HG03354 (cell line): Measurements from ENCODE around the gene CREBL2.

Experiments used
- ATAC-seq: cut with Tn5 transposase; IDR thresholded peaks from one replicate; pipeline ENCODE4 v1.9.1; 2021; ENCODE audit warnings: mild to moderate bottlenecking; ENCODE audit not compliant: unreplicated experiment, poor library complexity, severe bottlenecking

CREBL2 gene

DNA sequence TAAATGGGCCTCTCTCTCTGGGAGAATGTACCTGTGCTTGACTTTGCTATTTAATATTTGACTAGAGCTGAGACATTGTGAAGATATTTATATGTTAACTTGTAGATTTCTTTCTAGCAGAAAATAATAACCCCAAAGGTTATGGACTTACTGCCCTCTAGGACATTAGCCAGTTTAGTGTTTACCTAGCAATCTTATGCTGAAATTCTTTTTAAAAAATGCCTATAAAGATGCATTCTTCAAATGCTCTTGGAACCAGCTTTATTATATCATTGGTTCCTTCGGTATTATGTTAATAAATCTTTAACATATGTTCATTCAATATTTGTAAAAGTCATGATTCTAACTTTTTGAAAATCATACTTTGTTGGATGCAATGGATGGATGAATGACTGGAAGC is 56.3 kb downstream of the CREBL2 start:
- no peak for ATAC-seq

DNA sequence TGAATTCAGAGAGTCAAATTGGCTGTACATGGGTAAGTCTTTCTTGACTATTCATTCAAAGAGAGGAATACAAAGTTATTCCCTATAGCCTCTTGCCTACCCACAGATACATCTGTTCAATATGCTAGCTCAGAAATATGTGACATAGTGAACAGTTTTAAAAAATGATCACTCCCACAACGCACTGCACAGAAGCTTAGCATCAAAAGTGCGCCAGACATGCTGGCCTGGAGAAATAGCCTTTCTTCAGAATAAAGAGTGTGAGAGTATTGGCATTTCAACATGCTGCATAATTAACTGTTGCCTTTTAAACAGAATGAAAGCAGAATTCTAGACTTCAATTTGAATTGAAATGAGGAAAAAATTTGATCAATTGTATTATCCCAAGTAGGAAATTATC is 57.3 kb downstream of the CREBL2 start:
- no peak for ATAC-seq

DNA sequence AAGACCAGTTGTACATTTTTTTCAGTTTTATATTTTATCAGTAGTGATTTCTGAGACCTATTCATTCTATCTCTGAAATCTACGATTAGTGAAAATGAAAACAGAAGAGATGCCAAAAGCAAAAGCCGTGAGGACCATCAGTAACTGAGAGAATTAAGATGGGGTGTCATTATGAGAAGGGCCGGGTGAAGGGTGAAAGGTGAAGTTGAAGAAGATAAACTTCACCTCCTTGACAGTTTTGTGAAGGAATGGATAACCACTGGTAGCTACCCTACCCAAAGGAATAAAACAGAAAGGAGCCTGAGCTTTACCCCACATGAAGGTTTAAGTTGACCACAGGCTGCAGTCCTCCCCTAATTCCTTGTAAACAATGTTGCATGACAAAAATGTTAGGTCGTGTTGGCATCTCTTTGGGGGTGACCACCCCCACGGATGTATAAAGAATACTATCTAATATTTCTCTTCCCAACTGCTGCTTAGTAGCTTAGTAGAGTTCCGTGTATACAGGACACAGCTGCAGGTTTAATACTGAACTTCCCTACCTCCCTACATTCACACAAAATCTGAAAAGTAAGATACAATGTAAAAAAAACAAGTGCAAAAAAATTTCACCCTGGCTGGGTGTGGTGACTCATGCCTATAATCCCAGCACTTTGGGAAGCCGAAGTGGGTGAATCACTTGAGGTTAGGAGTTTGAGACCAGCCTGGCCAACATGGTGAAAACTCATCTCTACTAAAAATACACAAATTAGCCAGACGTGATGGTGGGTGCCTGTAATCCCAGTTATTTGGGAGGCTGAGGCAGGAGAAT is 60.4 kb downstream of the CREBL2 start:
- ATAC-seq = no peak

DNA sequence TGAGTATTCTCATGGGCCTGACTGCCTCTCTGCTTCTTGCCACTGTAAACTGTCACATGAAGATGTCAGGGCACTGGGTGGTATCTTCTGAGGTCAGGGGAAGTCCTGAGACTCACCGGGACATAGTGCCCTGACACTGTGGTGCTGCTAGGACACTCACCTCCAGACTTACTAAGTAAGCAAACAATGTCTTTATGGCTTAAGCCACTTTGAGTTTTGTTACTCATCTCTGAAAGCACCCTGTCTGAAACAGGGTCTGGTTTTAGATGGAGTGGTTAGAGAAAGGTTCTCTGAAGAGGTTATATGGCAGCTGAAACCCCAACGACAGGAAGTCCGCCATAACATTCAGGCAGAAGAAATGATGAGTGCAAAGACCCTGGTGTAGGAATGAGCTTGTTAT is 61.6 kb downstream of the CREBL2 start:
- peak; percentile 64 for ATAC-seq

DNA sequence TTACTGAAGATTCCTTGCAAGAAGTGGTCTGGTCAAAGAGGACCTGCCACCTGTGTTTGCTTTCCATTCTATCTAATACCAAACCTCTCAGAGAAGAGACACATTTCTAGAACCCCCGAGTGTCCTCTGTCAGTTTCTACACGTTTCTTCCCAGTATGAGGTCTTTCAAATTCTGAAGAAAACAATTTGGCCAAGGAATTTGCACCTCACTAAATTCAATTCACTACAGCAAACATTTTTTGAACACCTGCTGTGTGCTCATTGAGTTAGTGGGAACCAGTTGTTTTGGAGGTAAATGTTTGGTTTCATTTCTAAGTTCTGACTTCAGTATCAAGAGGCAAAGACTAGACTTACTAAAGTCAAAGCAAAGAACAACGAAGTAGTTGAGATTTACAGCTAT is 64.9 kb downstream of the CREBL2 start:
- no peak for ATAC-seq

DNA sequence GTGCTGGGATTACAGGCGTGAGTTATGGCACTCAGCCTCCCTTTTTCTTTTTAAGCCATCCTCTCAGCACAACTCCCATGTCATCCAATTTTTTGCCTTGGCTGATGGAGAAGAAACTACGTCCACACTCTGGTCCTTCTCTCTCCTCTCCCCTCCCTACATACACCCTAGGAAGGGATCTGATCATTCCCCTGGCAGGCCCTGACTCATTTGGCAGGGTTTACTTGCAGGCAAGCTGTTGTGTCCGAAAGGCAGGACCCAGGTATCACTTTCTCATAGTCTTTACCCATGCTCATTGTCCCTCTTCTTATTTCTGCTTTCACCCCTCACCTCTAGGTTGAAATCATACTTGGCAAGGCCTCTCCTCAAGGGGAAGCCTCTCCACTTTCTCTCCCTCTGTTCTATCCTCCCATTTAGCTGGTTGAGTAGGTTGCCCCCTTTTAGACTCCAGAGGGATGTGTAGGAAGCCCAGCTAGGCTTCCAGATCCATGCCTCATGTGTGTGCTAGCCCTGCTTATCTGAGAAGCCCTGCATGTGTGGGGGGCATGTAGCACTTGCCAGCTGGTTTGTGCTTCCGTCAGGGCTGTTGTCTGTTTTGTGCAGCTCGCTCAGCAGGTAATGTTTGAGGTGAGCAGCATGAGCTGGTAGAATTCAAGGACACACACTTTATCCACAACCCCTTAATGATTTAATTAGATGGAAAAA is 69.5 kb downstream of the CREBL2 start:
- ATAC-seq = no peak

DNA sequence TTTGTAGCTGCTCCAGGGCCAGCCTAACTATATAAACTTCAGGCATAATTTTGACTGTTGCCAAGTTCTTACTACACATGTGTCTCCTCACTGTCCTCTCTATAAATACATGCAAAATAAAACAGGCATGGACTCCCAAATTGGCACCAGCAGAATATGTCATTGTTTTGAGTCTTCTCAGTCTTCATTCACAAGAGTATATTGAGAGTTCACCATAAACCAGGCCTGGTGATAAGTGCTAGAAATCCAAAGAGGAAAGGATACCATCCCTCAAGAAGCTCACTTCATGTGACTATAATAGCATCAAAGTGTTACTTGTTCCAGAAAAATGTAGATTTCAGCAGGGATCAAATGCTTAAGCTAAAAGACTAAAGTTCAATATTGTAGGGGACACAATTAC is 70.6 kb downstream of the CREBL2 start:
- ATAC-seq = no peak

DNA sequence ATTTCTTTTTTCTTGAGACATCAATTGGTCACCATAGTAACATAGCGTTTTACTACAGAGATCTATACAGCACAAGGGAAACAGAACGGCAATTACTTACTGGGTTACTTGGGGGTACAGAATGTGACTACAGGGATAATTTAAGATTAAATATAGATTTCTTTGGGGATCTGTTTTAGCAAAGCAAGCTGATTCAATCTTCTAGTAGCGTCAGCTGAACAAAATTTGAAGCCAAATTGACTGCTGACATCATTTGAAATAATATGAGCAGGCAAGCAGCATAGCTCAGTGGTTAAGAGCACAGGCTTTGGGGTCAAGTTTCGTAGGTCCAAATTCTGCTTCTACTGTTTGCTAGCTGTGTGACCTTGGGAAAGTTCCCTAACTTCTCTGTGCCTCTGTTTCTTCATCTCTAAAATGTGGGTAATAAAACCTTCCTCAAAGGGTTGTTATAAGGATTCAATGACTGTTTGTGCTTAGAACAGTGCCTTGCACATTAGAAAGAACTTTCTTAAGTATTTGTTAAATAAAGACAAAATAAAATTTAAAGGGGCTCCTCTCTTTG is 71.5 kb downstream of the CREBL2 start:
- no peak for ATAC-seq

DNA sequence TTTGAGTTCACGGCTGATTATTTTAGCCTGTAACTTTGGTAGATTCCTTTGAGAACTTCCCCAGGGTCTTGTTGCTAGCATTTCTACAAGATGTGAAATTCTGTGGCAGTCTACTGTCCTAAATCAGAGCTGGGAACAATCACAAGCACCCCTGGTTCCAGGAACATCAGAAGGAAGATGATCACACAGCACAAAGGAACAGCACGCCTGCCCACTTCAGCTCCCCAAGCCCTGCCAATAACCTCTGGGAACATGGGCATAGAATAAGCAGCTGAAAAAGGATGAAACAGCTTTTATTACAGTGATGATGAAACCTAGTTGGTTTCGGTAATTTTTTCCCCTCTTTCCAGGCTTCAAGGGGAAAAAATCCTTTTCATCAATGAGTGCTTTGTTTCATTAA is 72.0 kb downstream of the CREBL2 start:
- no peak for ATAC-seq

DNA sequence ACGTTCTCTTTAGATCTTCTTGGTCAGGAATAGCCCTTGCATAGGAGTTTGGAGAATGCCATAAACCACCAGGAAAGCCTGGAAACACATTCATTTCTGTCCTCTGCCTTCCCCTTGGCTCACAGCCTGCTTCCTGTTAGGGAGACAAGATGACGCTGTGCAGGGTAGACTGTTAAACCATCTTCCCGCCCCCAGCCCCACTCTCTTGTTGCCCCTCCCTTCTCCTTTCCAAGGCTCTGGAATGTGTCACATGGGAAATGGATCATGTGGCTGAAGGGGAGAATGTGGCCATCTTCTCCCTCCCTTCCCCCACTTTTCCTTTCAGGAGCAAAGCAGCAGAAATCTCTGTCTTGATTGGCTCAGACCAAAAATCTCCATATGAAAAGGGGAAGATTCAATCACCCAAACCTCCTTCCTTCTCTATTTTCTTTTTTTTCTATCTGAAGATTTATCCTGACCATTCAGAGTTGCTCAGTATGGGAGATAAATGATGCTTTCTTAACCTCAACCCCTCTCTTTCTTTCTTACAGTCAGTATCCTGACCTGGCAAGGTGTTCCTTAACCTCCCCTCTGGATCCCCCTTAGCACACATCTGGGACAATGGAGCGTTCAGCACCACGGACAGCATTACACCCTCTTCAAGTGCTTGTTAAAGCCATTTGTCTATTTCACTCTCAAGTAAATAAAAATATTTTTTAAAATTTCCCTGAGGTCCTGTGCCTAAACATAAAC is 72.9 kb downstream of the CREBL2 start:
- ATAC-seq = no peak

DNA sequence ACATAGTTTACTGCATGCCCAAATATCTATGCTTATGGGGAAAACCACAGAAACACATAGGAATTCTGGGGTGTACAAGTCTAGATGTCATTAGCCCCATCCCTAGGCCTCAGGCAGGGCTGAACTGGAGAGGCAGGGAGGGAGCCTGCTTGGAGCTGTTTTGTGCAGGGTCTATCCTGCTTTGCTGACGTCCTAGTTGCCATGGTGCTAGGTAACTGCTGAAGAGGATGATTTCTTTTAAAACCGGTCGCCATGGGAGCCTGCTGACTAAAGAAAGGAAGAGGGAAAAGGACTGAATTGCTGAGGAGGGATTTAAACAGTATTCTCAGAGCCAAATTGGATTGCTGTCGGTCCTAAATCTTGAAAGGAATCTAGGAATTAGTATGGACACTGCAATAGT is 73.6 kb downstream of the CREBL2 start:
- no peak for ATAC-seq

DNA sequence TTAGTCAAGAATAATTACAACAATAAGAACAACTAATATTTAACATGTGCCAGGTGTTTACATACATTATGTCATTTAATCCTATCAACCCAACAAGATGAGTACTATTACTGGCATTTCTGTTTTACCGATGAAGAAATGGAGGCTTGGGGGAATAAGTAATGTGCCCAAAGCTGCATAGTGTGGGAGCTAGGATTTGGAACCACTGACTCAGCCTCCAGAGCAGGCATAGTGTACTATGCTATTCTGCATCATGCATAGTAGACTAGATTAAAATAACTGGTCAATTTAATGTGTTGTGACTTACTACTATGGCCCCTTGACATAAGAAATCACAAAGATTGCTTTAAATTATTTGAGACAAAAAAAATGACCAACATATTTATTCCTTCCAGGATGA is 74.8 kb downstream of the CREBL2 start:
- no peak for ATAC-seq

DNA sequence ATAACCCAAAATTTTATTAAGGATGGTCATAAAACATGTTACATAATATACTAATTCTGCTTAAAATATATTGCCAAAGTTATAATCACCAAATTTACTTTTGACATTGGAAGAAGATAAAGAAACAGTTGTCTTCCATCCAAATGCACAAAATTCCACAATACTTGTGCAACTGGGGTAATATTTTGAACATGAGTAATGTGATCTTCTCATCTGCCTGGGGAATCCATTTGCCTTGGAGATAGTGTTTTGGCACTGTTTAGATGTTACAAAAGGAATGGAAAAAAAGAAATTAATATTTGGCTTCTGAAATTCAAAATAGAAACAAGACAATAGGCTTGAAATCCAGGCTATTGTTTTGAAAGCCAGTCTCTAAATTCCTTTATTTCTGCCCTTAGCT is 75.2 kb downstream of the CREBL2 start:
- ATAC-seq = no peak

DNA sequence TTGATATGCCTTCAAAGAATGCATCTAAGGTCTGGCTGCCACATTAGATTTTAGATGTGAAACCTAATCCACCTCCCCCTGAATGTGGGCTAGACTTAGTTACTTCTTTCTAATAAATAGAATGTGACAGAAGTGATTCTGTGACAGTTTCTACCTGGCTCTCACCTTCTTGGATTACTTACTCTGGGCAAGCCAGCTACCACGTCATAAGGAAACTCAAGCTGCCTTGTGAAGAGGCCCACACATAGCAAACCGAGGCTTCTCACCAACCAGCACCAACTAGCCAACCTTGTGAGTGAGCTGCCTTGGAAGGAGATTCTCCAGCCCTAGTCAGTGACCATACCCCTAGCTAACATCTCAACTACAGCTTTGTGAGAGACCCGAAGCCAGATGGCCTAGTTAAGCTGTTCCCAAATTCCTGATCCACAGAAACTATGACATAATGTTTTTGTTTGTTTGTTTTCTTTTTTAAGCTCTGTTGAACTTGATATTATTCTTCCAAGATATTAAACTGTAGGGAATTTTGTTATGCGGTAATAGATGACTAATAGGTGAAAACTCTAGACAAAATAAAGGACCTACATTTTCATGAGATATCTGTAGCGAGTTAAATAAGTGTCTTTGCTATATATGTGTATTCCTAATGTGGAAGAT is 78.1 kb downstream of the CREBL2 start:
- no peak for ATAC-seq

DNA sequence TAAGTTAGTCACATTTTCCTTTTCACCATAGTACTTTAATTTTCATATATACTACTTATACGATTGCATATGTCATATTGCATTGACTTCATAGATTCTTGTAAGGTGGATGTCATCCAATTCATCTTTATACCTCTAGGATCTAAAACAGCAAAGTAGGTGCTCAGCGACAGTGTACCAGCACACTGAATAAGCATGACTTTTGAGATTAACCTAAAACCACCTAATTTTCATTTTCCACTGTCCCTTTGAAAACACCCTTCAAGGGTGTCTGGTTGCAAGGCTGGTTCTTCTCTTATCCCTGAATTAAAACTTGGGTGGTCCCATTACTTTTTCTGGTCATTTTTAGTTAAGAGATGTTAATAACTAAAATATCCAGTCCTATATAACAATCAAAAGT is 79.9 kb downstream of the CREBL2 start:
- peak; percentile 31 for ATAC-seq

DNA sequence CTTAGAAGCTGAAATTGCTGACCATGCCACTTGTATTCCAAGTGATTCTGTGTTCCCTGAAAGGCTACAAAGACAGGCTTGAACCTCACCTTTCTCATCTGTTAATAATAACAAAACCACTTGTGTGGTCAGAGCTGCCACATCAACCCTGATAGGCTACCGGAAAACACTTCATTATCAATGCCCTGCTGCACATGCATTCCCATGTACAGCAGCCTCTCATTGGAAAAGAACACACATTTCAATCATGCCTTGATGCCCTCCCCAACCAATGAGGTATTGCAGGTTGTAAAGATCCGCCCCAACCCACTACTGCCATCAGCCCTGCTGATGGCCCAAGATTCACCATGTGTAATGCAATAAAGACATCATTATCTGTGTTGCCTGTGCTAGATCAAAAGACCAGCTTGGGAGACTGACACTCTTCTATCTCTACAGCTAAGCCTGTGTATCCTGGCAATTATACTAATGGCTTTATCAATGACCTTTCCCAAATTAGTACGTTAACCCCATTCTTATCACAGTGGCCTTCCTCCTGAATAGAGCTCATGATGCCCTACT is 81.5 kb downstream of the CREBL2 start:
- ATAC-seq = no peak
